GM06990 (cell line): ENCODE measurements around the gene VIPR1.
A peak's percentile ranks its signal among the peaks of the same experiment; 100 is the strongest.

Experiments used
- DNase-seq: peaks from one replicate; pipeline ENCODE4 v3.0.0-alpha.2; 2011; ENCODE audit not compliant: insufficient read length; ENCODE audit errors: extremely low read depth
- H3K27me3 ChIP-seq: replicated peaks from 2 replicates; pipeline ENCODE4 v1.6.0; 2011; ENCODE audit warnings: low read length; ENCODE audit not compliant: control insufficient read depth, insufficient read depth
- H3K36me3 ChIP-seq: 2 replicates; pipeline ENCODE4 v1.5.1; 2011; ENCODE audit warnings: low read length; ENCODE audit not compliant: control insufficient read depth, insufficient read depth
- H3K4me3 ChIP-seq: replicated peaks from 2 replicates; pipeline ENCODE4 v1.5.1; 2011; ENCODE audit warnings: low read depth, mild to moderate bottlenecking, control low read depth, low read length
- CTCF ChIP-seq: IDR thresholded peaks from 2 replicates; pipeline ENCODE4 v1.5.1; 2011; ENCODE audit warnings: low read length, control low read depth, mild to moderate bottlenecking, inconsistent platforms; ENCODE audit not compliant: insufficient read depth, poor library complexity, severe bottlenecking

VIPR1 gene

GRCh38 chr3:42502429-42503250 is at the start of gene VIPR1:
Gene VIPR1, plus strand, starts transcription at chr3:42502643. Its CDS starts 93 bp downstream, at chr3:42502736.
- TF ChIP-seq CTCF = no peak
- peak within 1 kb of the TSS; percentile 55 for H3K4me3 ChIP-seq
- H3K36me3 ChIP-seq = no peaks in the 10 kb centered on the region
- DNase-seq = peak; percentile 82
- H3K27me3 ChIP-seq = no peaks in the 10 kb centered on the region; the same call in none of the 2 replicates

- Histone ChIP-seq H3K36me3 (no peaks in the 10 kb centered on the region), H3K4me3 (no peak overlapping the region), H3K27me3 (no peaks in the 10 kb centered on the region)
- TF ChIP-seq CTCF = no peak
- no peak for DNase-seq
These were observed 46.2 kb upstream of the VIPR1 start for GRCh38 chr3:42456211-42456610.

- Histone ChIP-seq H3K4me3 (no peak overlapping the region), H3K36me3 (no peaks in the 10 kb centered on the region), H3K27me3 (no peaks in the 10 kb centered on the region)
- no peak for TF ChIP-seq CTCF
- no peak for DNase-seq
These were observed 43.3 kb upstream of the VIPR1 start for GRCh38 chr3:42459151-42459550.

GRCh38 chr3:42461762-42462161 is 40.7 kb upstream of the VIPR1 start:
- DNase-seq = no peak
- no peaks in the 10 kb centered on the region for H3K27me3 ChIP-seq
- no peak for TF ChIP-seq CTCF
- H3K36me3 ChIP-seq = no peaks in the 10 kb centered on the region
- no peak overlapping the region for H3K4me3 ChIP-seq

- Histone ChIP-seq H3K27me3 (no peaks in the 10 kb centered on the region), H3K4me3 (no peak overlapping the region), H3K36me3 (no peaks in the 10 kb centered on the region)
- DNase-seq = no peak
- no peak for TF ChIP-seq CTCF
These were observed 39.4 kb upstream of the VIPR1 start for GRCh38 chr3:42463093-42463492.

GRCh38 chr3:42468111-42468510 is 34.3 kb upstream of the VIPR1 start:
- no peak for DNase-seq
- Histone ChIP-seq H3K4me3 (no peak overlapping the region), H3K36me3 (no peaks in the 10 kb centered on the region), H3K27me3 (no peaks in the 10 kb centered on the region; the same call in 1 of the 2 replicates)
- no peak for TF ChIP-seq CTCF
